GM19099 (cell line): ENCODE data around the gene CPSF4.

Experiments used
- POLR2A ChIP-seq: IDR thresholded peaks from 3 replicates; pipeline ENCODE4 v1.6.1; 2011; ENCODE audit warnings: low read depth; ENCODE audit not compliant: insufficient read length; ENCODE audit errors: extremely low read depth

The CPSF4 gene

DNA sequence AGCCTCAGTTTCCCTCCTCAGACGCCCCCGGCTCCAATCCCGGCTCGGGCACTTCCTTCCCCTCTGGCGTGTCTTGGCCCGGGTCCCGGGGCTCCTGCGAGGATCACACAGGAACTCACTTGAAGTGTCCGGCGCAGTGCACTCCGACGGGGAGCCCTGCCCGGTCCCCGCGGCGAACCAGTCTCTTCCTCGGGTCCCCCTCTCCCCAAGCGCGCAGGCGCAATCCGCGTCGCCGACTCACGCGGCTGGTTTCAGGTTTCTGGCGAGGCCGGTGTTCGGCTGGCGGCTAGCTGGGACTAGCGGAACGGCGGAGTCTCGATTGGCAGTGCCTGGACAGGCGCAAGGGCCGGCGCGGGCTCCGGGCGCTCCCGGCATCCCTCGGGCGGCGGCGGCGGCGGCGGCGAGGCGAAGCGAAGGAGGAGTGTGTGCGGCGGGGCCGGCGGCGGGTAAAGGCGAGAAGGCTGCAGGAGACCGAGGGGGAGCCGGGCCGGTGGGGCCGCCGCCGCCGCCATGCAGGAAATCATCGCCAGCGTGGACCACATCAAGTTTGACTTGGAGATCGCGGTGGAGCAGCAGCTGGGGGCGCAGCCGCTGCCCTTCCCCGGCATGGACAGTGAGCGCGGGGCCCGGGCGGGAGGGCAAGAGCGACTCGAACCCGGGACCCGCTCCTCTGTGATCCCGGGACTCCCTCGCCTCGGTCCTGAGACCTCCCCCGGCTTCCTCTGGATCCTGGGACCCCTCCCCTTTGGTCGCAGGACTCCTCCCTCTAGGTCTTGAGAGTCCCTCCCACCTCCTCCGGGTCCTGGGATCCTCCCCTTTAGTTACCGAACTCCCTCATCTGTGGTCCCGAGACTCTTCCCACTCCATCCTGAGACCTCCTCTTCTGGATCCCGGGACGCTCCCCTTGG lies at the start of gene CPSF4, which contains the start of gene PTCD1:
Gene CPSF4 (plus strand): TSS at position 371 of the 908 bp plus-strand sequence. CDS start 140 bp downstream, at position 511.
Gene PTCD1 (minus strand): TSS at position 226 of the 908 bp plus-strand sequence. CDS start 3,556 bp downstream, outside the sequence.
- peak; percentile 83 for TF ChIP-seq POLR2A

DNA sequence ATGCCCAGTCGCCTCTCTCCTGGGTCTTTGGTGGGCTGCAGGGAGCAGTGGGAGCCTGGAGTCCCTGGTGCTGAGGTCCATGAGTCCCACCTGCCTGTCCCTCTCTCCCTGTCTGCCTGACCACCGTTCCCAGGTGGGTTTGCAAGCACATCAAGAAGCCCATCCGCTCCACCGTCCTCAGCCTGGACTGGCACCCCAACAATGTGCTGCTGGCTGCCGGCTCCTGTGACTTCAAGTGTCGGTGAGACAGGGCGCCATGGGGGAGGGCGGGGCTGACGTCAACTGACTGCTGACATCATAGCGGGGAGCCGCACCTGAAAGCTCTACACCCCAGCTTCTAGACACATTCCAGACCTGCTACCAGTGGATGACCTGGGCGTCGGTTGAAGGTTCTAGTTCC lies 49.0 kb upstream of the CPSF4 start:
- no peak for TF ChIP-seq POLR2A

DNA sequence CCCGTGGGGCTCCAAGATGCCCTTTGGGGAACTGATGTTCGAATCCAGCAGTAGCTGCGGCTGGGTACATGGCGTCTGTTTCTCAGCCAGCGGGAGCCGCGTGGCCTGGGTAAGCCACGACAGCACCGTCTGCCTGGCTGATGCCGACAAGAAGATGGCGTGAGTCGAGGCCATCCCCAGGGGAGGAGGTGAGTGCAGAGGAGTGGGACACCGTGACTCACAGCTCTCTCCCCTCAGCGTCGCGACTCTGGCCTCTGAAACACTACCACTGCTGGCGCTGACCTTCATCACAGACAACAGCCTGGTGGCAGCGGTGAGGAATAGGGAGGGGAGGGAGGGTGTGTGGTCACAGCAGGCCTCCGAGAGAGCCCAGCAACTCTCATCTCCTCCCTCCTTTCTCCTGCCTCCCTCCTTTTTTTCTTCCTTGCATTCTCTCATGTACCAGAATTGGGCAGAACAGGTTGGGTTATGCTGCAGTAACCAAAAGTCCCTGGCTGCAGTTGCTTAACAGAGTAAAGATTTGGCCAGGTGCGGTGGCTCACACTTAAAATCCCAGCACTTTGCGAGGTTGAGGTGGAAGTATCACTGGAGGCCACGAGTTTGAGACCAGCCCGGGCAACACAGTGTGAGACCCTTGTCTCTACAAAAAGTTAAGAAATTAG lies 47.7 kb upstream of the CPSF4 start:
- TF ChIP-seq POLR2A: no peak

DNA sequence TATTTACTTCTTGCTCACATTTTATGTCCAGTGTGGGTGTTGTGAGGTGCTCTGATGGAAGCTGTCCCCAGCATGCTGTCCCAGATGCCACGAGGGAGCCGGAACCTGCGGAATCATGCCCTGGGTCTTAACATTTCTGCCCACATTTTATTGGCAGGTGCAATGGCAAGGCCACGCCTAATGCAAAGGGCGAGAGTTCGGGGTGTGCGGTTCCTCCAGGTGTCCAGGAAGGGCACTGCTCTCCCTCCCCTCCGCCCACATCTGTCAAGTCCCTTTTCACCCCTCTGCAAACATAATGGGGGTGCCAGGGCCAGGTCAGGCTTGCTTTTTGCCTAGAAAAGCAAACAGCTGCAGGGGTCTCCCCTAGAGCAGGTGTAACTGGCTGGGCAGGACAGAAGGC lies 46.7 kb upstream of the CPSF4 start:
- no peak for TF ChIP-seq POLR2A

DNA sequence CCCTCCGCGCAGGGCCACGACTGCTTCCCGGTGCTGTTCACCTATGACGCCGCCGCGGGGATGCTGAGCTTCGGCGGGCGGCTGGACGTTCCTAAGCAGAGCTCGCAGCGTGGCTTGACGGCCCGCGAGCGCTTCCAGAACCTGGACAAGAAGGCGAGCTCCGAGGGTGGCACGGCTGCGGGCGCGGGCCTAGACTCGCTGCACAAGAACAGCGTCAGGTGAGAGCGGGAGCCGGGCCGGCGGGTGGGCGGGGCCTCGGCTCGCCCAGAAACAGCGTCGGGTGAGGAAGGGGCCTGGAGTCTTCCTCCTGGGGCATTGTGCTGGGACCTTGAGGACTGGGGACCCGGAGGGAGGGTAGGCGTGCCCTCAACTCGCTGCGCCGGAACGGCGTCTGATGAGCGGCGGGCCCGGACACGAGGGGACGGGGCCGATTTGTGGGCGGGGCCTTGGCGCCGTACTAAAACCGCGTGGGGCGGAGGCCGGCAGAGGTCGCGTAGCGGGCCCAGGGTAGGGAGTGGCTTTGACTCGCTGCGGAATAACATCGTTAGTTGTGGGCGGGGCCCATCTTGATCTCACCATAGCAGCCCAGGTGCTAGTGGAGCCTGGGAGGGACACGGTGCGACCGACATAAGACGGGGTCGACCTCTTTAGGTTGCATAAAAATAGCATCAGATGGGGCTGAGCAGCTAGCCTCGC lies 45.9 kb upstream of the CPSF4 start:
- peak; percentile 22 for TF ChIP-seq POLR2A

DNA sequence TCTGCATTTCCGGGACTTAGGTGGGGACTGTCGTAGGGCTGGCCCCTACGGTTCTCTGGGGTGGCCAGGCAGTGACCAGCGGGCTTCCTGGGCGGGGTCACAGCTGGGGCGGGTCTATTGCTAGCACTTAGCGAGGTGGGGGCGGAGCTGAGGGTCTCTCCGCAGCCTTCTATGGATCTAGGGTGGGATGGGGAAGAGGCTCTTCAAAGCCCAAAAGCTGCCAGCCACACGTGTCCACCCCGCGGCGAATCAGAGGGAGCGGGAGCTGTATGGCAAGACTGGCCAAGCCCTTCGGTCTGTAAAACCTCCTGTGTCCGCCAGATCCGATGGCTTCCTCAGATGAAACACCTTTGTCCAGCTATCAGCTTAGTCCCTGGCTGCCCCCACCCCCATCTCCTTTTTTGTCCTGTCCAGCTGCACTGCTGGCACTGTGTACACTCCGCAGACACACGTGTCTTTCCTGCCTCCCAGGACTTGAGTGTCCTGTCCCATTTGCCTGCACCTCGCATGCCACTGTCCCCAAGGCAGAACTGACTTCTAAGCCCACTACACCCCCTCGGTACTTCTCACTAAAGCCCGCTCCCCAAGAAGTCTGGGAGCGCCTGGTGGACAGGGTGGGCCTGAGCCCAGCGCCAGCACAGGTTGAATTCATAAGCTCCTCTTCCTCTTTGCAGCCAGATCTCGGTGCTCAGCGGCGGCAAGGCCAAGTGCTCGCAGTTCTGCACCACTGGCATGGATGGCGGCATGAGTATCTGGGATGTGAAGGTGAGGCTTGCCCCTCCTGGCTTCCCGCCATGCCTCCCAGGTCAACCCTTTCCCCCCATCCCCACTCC lies 45.2 kb upstream of the CPSF4 start:
- no peak for TF ChIP-seq POLR2A

DNA sequence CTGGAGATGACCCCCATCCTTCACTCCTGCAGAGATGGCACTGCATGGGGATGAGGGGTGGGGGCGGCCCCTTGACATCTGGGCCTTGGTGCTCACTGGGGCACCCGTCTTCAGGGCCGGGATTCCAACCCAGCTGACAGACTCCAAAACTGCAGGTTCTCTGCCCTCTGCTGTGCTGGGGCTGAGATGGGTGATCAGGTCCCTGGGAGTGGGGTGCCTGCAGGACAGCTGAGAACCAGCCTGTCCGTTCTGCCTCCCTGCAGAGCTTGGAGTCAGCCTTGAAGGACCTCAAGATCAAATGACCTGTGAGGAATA lies 44.6 kb upstream of the CPSF4 start:
- no peak for TF ChIP-seq POLR2A

DNA sequence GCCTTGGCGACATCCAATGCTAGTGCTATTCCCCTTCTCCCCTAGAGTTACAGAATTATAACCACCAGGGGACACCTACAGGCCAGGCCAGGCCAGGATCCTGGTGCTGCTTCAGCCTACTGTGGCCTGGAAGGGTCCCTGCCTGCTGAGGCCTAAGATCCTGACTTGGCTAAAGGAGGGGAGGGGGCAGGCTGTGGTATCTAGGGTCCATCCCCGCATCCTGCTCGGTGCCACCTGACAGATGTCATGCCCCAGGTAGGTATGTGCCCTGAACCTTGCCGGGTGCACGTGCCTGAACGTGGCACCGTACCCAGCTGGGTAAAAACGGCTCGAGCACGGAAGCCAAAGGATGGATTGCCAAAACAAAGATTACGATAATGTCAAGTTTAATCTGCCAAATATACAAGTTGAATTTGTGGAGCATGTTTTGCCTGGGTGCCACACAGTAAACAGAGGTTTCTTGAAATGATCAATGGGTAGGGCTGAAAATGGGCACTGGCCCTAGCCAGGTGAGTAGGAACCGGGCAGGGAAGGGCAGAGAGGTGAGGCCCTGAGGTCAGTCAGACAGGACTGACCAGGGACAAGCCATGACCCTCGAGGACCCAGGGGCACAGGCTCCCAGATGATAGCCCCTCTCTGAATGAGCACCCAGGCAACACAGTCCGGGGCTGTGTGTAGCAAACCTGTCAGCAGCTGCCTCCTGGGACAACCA lies 43.0 kb upstream of the CPSF4 start:
- no peak for TF ChIP-seq POLR2A

DNA sequence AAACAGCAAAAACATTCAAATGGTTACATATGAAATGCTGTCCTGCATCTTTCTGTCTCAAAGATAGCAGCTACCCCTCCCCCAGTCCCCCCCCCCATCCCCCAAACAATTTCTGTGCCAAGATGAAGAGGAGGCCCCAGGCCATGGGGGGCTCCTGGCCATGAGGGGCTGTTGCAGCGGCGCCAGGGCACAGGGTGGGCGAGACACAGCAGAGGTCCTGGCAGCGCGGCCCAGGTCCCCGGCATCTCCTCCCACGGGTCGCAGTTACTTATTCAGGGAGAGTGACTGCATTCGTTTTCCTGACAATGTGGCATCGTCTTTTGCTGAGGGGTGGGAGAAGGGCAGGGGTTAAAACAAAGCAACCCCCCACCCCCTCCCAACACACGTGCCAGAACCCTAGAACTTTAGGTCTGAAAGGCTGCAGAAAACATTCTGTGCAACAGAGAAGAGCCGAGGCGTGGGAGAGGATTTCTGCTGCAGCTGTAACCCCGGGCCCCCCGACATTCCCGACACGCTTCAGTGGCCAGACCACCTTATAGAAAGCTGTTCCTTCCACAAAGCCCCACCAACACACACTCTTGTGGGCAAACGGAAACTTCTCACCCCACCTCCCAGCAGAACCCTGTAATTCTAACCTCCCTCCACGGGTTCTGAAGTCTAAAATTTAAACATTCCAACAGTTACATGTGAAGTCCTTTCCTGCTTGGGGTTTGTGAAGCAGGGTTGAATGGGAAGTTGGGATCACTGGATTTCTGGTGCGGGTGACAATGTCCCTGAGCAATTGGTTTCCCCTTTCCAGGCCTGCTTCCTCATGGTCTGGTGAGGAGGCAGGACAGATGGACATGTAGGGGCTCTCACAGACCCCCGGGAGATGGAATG lies 42.1 kb upstream of the CPSF4 start:
- no peak for TF ChIP-seq POLR2A

DNA sequence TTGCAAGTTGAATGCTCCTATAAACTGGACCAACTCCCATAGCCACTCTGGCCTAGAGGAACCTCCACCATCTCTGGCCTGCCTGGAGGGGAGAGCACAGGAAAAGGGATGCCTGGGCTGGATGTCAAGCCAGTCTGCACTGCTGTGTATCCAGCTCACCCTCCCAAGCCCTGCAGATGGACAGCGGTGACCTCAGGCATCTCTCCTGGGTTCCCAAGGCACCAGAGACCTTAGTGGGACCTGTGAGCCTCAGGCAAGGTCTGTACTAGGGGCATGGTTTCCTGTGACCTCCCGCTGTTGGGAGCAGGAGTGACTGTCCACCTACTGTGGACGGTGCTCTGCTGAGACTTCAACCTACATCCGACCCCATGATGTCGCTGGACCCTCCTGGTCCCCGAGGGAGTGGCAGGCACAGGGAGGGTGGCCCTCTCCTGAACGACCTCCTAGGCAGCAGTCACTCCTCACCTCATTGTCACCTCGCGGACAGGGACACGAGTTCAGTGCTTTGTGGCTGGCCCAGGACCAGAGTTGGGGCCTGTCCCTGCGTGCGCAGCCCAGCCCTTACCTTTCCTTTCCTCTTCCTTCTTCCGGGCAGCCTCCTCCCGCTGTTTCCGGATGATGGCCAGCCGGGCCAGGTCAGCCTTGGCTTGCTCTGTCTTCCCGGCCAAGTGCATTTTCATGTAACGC lies 41.3 kb upstream of the CPSF4 start:
- peak; percentile 16 for TF ChIP-seq POLR2A

DNA sequence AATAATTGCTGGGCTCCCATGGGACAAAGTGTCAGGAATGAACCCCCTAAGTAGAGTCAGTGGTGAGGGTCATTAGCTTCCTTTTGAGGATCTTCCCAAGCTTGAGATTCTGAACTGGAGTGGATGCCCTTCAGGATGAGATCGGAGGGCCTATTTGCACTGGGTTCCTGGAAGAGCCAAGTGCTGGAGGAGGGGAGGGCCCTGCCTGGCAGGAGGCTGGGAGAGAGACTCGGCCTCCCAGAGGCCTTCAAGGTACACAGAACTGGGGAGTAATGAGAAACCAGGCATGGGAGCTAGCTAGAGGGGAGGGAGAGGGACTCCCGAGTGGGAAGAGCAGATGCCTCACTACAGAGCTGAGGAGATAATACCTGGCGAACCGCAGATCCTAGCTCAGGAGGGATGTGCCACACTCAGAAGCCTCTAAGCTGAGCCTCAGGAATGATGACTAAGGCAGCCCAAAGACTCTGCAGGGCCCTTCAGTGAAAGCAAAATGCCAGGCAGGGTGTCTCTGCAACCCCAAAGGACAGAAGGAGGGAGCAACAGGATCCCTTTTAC lies 39.8 kb upstream of the CPSF4 start:
- TF ChIP-seq POLR2A: no peak

DNA sequence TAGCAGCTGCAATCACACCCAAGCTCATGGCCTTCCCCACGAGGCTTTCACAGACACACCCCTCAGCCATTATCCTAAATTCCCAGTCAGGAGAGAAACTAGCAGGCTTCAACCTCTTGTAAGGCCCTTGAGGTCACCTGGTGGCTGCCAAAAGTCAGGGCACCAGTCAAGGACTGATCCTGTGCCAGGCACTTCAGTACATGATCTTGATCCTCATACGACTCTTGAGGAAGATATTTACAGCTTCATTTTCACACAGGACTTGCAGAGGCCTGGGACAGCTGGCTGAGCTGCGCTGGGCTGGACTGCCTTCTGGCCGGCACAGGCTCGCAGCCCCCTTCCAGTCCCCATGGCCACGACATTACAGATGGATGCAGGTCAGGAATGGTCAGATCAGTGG lies 39.1 kb upstream of the CPSF4 start:
- no peak for TF ChIP-seq POLR2A

DNA sequence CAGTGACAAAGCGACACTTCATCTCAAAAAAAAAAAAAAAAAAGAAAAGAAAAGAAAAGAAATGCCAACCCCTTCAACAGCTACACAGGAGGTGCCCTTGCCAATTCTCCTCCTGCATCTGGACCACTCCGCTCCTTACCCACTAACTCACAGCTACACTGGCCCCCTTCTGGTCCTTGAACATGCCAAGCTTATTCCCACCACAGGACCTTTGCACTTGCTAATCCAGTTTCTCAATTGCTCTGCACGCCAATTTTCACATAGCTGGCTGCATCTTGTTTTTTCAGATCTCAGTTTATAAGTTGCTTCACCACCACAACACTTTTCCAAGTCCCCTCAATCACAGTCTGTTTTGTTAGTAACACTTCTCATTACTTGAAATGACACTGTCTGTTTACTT lies 35.9 kb upstream of the CPSF4 start:
- no peak for TF ChIP-seq POLR2A

DNA sequence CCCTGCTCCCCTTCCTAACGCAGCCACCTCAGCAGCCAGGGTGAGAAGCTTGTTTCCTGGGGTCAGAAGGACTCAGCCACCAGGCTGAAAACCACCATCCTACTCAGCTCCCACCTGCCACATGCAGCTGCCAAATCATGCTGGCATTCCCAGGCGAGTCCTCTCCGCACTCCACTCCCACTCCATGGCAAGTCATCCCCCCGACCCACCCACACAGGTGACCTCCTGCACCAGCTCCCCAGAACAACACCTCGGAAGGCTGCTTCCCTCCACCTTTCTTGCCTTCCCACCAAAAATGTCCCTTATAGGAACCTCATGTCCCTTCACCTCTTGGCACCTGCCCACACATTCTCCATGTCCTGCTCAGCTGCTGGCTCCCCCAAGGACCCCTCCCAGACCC lies 35.0 kb upstream of the CPSF4 start:
- no peak for TF ChIP-seq POLR2A
